ENCODE results near the gene SELPLG. TPM values are rescaled to one million over a fixed set of nuclear protein-coding genes. Genes with fewer than 3 reads are reported as not detected.
"Not testable (repeated sequence)": the region's sequence is repeated elsewhere in the genome, so short reads cannot be mapped to it uniquely, and the experiment has no call there.

The SELPLG gene
- total RNA-seq, 1 donor from 2014 or later, result 0.26 TPM

GRCh38 chr12:108656247-108656646 is 22.6 kb upstream of the SELPLG start:
- not testable (repeated sequence) for DNase-seq (ENCODE audit: low read depth in 2 of 2)

GRCh38 chr12:108655812-108656175 is 22.1 kb upstream of the SELPLG start:
- DNase-seq (ENCODE audit: low read depth in 2 of 2), result not testable (repeated sequence)

- DNase-seq (ENCODE audit: low read depth in 2 of 2), result not testable (repeated sequence)
These were observed 20.9 kb upstream of the SELPLG start for GRCh38 chr12:108654622-108655021.

DNA sequence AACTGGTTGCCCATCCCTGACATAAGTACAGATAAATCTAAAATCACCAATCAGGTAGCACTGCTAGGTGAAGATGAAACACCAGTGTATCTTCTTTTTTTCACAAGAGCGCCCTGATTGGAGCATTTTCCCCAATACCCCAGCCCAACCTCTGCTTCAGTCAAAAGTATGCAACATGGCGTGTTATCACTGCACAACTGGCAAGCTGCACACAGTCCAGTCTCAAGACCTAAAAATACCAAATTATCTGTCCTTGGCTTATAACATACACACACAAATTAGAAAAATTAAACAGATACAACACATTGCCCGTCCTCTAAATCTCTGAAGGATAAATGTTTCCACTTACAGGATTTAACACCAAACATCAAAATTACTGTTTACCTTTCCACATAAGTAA is 20.2 kb upstream of the SELPLG start:
- DNase-seq (ENCODE audit: low read depth in 2 of 2), result no peak

GRCh38 chr12:108653082-108653516 is 19.4 kb upstream of the SELPLG start:
- no peak for DNase-seq (ENCODE audit: low read depth in 2 of 2)

DNA sequence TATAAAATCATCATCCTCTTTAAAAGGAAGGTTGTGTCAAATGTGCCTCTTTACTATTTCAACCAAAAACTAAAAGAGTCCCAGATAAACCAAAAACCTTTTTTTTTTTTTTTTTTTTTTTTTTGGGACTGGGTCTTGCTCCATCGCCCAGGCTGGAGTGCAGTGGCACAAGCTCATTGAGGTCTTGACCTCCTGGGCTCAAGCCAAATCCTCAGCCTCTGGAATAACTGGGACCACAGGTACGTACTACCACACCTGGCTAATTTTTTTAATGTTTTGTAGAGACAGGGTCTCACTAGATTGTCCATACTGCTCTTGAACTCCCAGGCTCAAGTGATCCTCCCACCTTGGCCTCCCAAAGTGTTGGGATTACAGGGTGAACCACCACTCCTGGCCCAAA is 16.4 kb upstream of the SELPLG start:
- DNase-seq (ENCODE audit: low read depth in 2 of 2), result no peak

- peak in 1 of 2 donors; percentile 79 for DNase-seq (ENCODE audit: low read depth in 2 of 2)
These were observed 16.0 kb upstream of the SELPLG start for GRCh38 chr12:108649669-108650068.

DNA sequence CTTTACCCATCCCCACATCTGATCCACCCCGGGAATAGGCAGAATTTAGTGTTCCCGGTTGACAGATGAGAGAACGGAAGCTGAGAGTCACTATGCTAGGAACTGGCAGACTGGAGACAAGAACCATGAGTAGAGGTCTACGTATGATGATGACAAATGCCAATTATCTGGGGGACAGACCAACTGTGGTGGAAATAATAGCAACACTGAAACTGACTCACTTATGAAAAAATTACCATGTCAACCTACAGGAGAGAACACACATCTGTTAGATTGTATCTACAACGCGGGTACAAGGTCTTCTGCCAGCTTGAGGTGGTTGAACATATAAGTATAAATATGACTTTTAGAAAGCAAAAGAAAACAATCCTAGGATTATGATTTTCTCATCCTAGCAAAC is 15.4 kb upstream of the SELPLG start:
- peak in 1 of 2 donors; percentile 55 for DNase-seq (ENCODE audit: low read depth in 2 of 2)

DNA sequence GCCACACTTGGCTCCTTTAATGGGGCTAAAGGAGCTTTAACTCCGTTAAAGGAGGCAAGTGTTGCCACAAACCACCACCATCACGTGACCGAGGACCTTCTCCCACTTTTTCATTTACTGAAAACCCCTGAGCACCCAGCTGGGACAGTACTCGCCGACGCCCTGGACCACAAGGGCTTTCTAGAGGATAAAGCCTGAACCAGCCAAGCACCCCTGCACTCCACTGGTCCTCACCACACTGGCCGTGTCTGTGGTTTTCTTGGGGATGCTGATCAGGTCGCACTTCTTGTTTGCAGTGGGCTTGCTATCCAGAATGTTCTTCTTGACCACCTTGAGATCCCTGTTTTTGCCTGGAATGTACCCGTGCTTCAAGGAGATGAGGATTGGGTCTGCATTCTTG is 14.7 kb upstream of the SELPLG start:
- DNase-seq (ENCODE audit: low read depth in 2 of 2), result no peak

- no peak for DNase-seq (ENCODE audit: low read depth in 2 of 2)
These were observed 14.0 kb upstream of the SELPLG start for GRCh38 chr12:108647585-108648287.

DNA sequence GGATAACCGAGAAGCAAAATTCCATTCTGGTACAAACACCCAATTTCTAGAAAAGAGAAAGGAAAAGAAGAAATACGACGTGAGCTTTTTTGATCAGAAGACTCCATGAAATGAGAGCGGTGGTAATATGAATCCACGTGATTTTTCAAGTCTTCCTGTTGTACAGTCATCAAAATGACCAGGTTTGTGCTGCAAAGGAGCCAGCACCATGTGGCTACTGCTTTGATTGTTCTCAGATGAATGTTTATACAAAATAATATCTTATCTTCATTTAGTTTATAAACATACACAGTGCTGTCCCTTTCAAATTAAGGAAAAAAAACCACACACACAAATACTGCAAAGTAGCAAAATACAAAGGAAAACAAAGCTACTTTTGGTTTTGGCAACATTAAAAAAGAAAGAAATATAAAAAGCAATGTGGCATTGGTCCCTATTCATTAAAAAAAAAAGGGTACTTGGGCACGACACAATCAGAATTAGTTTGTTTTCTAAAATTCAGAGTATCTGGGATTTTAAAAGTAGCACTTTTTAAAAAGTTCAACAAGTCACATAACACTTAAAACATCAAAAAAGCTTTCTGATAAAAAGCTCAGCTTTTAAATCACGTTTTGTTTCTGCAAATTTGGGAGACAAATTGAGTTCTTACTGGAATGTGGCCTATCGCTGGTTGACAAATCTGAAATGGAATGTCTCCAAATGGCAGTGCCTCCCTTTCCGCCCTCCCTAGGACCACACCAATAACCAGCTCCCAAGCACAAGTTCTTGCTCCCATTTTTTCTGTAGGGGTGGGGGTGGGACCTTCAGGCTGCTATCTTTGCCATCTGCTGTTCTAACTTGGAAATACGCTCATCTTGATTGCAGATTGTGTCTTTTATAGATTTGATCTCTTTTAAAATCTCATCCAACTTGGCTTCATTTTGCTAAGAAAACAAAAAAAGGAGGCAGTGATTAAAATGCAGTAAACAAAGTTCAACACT is 13.2 kb upstream of the SELPLG start:
- peak in 1 of 2 donors; percentile 59 for DNase-seq (ENCODE audit: low read depth in 2 of 2)

- DNase-seq (ENCODE audit: low read depth in 2 of 2), result no peak
These were observed 12.2 kb upstream of the SELPLG start for GRCh38 chr12:108645686-108646599.

DNA sequence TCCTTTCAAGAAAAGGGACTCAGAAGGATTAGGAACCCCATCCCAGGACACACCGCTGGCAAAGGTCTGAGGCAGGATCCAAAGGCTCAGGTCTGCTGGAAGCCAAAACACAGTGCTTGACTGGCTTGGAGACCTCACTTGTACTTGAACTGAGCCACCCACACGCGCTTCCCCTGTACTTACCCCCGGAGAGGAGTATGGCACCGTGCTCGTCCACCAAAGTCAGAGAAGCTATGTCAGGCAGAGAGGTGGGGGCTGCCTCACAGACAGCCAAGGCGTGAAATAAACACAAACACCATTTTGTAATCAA is 11.1 kb upstream of the SELPLG start:
- no peak for DNase-seq (ENCODE audit: low read depth in 2 of 2)

DNA sequence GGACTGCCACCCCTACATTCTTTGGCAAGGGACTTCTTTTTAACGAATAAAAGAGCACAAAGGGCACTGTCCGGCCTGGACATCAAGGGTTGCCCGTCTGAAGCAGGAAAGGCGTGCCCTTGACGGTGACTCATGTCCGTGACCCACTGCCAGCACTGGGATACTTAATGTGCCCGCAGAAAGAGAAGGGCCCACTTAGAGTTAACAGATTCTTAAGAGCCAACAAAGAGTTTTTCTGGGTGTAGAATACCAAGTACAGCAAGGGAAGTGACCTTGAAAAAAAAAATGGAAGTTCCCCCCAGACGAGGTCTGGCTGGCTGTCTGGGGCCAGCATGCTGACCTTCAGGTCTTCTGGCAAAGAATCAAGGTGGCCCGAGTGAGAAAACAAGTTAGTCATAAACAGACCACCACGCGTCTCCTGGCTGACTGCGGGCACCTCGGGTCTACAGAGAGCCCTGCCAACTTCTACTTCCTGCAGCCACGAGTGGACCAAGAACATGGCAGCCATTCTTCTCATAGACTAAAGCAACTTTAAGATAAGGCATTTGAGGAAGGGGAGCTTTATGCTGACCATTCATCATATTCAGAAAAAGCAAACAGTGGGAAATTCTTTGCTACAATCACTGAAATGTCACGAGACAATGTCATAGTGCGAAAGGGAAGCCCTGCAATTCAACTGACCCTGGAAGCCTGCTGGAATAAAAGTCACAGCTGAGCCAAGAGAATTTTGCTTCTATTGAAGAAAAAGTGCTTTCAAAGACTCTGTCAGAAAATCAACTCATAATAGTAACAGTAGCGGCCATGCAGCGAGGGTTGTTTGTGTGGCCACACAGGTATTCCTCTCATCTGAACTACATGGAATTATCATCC is 10.5 kb upstream of the SELPLG start:
- DNase-seq (ENCODE audit: low read depth in 2 of 2), result peak; percentile 38 to 90

- no peak for DNase-seq (ENCODE audit: low read depth in 2 of 2)
These were observed 9.4 kb upstream of the SELPLG start for GRCh38 chr12:108642899-108643654.

- DNase-seq (ENCODE audit: low read depth in 2 of 2), result no peak
These were observed 8.7 kb upstream of the SELPLG start for GRCh38 chr12:108642269-108642870.

DNA sequence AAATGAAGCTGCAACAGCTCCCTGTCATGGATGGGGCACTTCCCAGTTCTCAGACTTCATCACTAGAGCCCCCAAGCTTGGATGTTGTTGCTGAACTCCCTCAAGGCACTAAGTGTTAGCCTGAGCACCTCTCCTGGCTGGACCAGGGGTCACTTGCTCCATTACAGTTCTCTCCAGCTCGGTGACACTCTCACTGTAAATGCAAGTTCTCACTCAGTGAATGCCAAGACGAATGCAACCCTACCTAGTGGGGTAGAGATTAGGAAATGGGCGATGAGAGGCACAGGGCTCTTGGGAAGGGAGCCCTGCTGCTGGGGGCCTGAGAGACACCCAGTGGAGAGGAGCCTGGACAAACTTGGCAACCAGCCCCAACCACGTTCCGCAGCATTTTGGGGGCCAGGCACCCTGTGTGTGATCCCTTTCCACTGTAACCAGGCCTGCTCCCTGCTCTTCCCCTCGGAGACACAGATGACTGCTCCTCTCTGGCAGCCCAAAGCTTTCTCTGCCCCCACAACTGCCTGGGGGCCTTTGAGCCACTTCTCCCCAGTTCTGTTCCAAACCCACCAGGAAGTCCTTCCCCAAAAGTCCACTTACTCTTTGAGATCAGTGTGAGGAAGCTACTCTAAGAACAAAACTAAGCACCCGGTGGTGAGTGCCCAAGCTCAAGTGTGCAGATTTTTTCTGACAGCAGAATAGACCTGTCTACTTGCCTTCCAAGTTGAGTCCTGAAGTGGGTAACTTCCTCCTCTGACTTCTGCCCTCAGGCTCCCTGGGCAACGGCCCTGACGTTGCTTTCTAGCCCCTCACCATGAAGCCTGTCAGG is 8.0 kb upstream of the SELPLG start:
- no peak for DNase-seq (ENCODE audit: low read depth in 2 of 2)

- no peak for DNase-seq (ENCODE audit: low read depth in 2 of 2)
These were observed 7.2 kb upstream of the SELPLG start for GRCh38 chr12:108640802-108641445.
